Stimulated activated CD4-positive, alpha-beta T cell treated with anti-CD3 and anti-CD28 coated beads, Interleukin-4, amount 100 ng/mL, for 1 hour (primary cell): Measurements from ENCODE around the gene ATAD3A.

Source experiments
- DNase-seq: peaks from one replicate; pipeline ENCODE4 v3.0.0-alpha.2; 2020

The ATAD3A gene

GRCh38 chr1:1558591-1558990 lies 46.6 kb downstream of the ATAD3A start:
- DNase-seq, result no peak

- DNase-seq, result no peak
Measured at GRCh38 chr1:1559066-1559465, 47.1 kb downstream of the ATAD3A start.

GRCh38 chr1:1560178-1560577 lies 48.2 kb downstream of the ATAD3A start:
- no peak for DNase-seq

- no peak for DNase-seq
Measured at GRCh38 chr1:1561801-1562470, 50.0 kb downstream of the ATAD3A start.

- no peak for DNase-seq
Measured at GRCh38 chr1:1562556-1563195, 50.7 kb downstream of the ATAD3A start.

GRCh38 chr1:1563688-1564087 lies 51.7 kb downstream of the ATAD3A start:
- no peak for DNase-seq

- no peak for DNase-seq
Measured at GRCh38 chr1:1564268-1564667, 52.3 kb downstream of the ATAD3A start.

- no peak for DNase-seq
Measured at GRCh38 chr1:1565340-1565739, 53.4 kb downstream of the ATAD3A start.

- no peak for DNase-seq
Measured at GRCh38 chr1:1567152-1567875, 55.4 kb downstream of the ATAD3A start.

GRCh38 chr1:1567891-1568291 lies 55.9 kb downstream of the ATAD3A start:
- DNase-seq, result no peak

GRCh38 chr1:1569341-1569740 lies 57.4 kb downstream of the ATAD3A start:
- no peak for DNase-seq

GRCh38 chr1:1573843-1574720 lies 62.1 kb downstream of the ATAD3A start:
- DNase-seq, result peak; percentile 69

- peak; percentile 93 for DNase-seq
Measured at GRCh38 chr1:1574721-1575537, 63.0 kb downstream of the ATAD3A start, which contains the start of gene SSU72. Gene SSU72 (minus strand): TSS chr1:1574863. CDS start chr1:1574557, 306 bp downstream.

- no peak for DNase-seq
Measured at GRCh38 chr1:1577367-1578011, 65.5 kb downstream of the ATAD3A start.

- DNase-seq, result no peak
Measured at GRCh38 chr1:1578371-1578940, 66.5 kb downstream of the ATAD3A start.

- DNase-seq, result no peak
Measured at GRCh38 chr1:1582585-1583346, 70.8 kb downstream of the ATAD3A start.

- no peak for DNase-seq
Measured at GRCh38 chr1:1583347-1584010, 71.5 kb downstream of the ATAD3A start.
